CD4-positive, alpha-beta T cell treated with Interleukin-4 for 1 hour (primary cell): ENCODE data around the gene PHF1.

Source experiments
- DNase-seq, 2 donors: peaks; one replicate each; pipeline ENCODE4 v3.0.0-alpha.2; 2020 to 2022

Gene PHF1

GRCh38 chr6:33433001-33433543, 22.3 kb downstream of the PHF1 start:
- DNase-seq, result no peak

GRCh38 chr6:33433544-33434191, 22.9 kb downstream of the PHF1 start:
- DNase-seq, result no peak

DNA sequence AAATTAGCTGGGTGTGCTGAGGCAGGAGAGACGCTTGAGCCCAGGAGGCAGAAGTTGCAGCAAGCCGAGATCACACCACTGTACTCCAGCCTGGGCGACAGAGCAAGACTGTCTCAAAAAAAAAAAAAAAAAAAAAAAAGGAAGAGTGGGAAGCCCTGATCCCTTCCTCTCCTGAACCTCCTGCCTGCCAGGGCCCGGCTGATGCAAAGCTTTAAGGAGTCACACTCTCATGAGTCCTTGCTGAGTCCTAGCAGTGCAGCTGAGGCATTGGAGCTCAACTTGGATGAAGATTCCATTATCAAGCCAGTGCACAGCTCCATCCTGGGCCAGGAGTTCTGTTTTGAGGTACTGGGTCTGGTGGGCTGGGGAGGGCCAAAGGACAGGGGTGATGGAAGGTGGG, 24.1 kb downstream of the PHF1 start:
- no peak for DNase-seq

DNA sequence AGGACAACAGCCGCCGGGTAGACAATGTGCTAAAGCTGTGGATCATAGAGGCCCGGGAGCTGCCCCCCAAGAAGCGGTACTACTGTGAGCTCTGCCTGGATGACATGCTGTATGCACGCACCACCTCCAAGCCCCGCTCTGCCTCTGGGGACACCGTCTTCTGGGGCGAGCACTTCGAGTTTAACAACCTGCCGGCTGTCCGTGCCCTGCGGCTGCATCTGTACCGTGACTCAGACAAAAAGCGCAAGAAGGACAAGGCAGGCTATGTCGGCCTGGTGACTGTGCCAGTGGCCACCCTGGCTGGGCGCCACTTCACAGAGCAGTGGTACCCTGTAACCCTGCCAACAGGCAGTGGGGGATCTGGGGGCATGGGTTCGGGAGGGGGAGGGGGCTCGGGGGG, 26.9 kb downstream of the PHF1 start:
- DNase-seq, result no peak

DNA sequence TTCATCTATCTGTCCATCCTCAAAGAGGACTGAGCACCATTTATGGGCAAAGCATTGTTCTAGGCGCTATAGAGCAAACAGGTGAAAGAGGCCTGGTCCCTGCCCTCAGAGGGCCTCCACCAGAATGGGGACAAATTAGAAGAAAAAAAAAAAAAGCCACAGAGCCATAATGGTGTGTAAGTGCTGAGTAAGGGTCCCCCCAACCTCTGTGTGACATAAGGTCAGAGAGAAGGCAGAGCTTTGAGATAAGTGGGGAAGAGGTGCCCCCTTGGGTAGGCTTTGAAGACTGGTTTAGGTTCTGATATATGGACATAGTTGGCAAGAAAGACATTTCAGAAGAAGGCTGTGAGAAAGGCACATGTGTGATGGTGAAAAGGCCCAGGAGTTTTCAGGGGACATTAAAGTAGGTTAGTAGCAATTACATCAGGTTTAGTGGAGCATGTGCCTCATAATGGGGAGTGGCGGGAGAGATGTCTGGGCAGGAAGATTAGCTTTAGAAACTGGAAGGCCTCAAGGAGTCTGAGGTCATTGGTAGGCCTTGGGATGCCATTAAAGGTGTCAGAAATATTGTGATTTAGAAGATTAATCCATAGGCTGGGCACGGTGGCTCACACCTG, 28.3 kb downstream of the PHF1 start:
- DNase-seq, result no peak

DNA sequence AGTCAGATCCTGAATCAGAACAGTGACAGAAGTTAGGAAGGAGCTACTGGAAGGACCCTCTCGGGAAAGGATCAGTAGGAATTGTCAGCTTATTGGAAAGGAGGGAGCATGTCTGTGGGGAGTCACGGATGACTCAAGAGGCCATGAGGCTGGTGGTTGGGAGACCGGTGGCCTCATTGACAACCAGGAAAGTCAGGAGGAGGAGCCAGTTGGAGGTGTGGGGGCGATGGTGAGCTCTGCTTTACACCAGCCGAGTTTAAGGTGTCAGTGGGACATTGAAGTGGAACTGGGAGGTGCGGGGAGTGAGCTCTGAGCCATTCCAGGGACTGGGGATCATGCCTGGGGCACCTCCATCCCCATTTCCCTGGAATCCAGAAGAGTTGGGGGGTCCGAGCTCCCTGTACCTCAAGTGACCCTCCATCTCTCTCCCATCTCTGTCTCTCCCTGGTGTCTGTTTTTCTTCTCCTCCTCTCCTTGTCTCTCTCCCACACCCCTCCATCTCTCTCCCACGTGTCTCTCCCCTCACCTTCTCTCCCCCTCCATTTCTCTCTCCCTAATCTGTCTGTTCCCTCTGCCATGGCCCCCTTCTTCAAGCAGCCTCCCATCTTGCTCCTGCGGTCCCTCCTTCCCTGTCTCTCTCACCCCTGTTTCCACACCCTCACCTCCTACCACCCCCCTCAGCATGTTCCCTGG, 29.3 kb downstream of the PHF1 start:
- no peak for DNase-seq

GRCh38 chr6:33440649-33441309, 30.0 kb downstream of the PHF1 start:
- DNase-seq, result no peak

DNA sequence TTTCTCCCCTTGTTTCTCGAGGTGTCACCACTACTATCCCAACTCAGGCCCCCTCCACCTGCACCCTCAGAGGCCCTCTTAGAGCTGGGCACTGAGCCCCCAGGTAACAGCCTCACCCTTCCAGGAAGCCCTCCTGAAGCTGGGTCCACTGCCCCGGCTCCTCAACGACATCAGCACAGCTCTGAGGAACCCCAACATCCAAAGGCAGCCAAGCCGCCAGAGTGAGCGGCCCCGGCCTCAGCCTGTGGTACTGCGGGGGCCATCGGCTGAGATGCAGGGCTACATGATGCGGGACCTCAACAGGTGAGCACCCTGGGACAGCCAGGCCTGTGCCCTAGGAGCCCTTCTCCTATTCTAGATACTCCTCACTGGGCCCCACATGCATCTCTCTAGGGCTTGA, 30.6 kb downstream of the PHF1 start:
- no peak for DNase-seq

DNA sequence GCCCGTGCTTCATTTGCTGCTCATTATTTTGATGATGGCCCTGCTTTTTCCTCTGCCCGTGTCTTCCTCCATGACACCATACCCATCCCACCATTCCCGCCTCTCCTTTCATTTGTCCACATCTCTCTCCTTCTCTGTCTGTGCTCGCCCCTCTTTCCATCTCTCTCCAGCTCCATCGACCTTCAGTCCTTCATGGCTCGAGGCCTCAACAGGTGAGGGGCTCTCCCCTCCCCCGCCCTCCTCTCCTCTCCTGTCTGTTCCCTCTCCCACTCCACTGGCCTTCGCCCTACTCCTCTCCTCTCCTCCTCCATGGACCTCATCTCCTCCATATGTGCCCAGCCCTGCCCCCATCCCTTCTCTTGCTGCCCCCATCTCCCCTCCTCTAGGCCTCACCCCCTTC, 31.5 kb downstream of the PHF1 start:
- DNase-seq, result no peak

GRCh38 chr6:33443025-33443424, 32.2 kb downstream of the PHF1 start:
- DNase-seq, result no peak

DNA sequence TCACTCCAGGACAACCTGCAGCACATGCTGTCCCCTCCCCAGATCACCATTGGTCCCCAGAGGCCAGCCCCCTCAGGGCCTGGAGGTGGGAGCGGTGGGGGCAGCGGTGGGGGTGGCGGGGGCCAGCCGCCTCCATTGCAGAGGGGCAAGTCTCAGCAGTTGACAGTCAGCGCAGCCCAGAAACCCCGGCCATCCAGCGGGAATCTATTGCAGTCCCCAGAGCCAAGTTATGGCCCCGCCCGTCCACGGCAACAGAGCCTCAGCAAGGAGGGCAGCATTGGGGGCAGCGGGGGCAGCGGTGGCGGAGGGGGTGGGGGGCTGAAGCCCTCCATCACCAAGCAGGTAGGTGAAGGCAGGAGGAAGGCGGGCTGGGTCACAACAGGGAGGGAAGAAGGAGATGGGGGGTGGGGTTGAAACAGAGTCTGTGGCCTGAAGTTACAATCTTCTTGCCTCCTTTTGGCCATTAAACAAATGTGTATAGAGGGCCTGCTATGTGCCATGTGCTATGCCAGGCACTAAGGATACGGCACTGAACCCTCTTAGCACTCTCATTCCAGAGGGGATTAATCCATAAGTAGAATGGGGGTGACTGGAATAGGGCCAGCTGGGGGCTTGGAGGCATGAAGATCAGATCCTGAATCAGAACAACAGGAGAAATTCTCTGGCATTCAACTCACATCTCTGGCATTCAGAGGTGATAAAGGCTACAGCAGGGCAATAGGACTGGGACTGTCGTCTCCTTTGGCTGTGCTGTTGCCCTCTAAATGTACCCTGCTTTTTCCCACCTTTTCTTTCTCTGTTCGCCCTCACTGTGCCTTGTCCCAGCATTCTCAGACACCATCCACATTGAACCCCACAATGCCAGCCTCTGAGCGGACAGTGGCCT, 33.0 kb downstream of the PHF1 start:
- no peak for DNase-seq

GRCh38 chr6:33445119-33445603, 34.3 kb downstream of the PHF1 start:
- no peak for DNase-seq

DNA sequence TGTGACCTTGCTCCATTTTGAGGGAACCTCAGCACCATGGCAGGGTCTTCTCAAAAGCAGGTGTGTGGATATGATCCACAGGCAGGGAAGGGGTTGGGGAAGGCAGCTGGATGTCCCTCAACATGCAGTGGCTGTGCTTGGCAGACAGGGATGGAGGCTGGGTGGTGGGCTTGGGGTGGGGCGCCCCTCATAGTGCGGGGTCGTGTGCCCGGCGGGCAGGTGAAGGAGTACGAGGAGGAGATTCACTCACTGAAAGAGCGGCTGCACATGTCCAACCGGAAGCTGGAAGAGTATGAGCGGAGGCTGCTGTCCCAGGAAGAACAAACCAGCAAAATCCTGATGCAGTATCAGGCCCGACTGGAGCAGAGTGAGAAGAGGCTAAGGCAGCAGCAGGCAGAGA, 35.5 kb downstream of the PHF1 start:
- DNase-seq, result no peak

DNA sequence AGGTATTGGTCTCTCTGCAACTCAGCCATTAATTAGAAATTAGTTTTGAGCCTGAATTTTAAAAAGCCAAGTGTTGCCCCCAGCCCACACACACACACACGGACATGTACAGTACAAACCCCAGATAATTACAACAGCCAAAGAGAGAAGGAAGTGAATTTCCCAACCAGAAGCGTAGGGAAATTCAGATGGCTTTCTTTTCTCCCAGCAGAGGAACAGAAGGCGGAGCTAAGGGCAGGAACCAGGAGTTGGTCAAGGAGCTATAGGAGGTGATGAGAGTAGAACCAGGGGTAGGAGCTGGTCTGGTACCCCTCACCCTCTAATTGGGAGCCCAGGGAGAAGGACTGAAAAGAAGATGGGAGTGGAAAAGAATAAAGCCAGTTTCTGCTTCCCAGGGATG, 39.6 kb downstream of the PHF1 start:
- DNase-seq, result no peak

DNA sequence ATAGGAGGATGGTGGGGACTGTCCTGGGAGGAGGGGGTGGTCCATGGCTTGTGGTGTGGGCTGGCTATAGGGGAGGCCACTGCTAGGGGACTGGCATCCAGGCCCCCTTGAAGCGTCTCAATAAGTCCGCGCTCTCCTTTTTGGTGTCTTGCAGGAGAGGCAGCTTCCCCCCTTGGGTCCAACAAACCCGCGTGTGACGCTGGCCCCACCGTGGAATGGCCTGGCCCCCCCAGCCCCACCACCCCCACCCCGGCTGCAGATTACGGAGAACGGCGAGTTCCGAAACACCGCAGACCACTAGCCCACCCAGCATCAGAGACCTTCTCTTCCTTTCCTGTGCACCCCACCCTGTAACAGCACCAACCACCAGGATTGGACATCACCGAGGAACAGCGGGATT, 40.8 kb downstream of the PHF1 start:
- no peak for DNase-seq

DNA sequence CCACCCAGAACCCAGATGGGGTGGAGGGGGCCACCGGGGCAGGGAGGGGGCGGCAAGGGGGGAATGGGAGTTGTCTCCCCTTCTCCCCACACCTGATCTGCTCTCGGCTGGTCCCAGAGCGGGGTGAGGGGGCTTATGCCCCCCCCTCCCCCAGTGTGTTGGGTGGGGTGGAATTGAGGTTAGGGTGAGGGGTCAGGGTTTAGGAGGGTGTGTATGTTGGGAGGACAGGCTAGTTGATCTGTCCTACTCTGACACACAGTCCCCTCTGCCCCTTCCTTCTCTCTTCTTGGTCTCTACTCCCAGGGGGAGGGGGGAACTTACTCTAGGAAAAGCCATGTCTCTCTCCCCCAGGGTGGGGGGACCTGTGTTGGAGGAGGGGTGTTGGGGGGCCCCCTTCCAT, 41.7 kb downstream of the PHF1 start:
- DNase-seq, result no peak

DNA sequence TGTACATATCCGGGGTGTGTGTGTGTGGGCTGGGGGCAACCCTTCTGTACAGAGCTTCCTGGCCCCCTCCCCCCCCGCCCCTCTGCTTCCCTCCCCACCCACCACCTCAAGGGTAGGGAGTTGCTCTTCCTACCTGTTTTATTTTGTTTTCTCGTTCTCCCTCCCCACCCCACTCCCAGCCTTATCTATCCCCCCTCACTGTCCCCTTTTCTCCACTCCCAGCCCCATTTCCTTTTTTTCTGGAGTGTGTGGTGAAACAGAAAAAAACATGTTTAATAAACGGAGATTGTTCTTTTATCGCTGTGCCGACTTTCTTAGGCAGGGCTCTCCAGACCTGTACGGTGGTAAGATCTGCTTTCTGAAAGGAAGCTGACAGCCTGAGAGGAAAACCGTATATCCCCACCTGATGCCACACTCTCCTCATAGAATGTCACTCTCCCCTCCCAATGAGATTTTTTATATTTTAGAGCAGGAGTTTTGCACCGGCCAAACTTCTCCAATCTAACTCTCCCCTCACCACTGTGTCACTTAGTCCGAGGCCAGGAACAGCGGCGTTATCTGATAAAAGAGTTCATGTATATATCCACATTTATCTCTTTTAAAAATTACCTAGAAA, 42.7 kb downstream of the PHF1 start:
- peak in 1 of 2 donors; percentile 13 for DNase-seq

- DNase-seq, result peak; percentile 96 to 97
Measured at GRCh38 chr6:33454009-33454946, 43.5 kb downstream of the PHF1 start, which contains the start of gene ZBTB9. TSS of gene ZBTB9 (plus strand) at chr6:33454576. CDS start at chr6:33455101, 525 bp downstream.

DNA sequence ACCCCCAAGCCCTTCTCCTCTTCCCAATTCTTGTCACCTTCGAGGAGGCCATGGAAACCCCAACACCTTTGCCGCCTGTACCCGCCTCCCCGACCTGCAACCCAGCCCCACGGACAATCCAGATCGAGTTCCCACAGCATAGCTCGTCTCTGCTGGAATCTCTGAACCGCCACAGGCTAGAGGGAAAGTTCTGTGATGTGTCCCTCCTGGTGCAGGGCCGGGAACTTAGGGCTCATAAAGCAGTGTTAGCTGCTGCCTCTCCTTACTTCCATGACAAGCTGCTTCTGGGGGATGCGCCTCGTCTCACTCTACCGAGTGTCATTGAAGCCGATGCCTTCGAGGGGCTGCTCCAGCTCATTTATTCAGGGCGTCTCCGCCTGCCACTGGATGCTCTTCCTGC, 44.2 kb downstream of the PHF1 start:
- no peak for DNase-seq

- DNase-seq, result no peak
Measured at GRCh38 chr6:33456156-33456555, 45.3 kb downstream of the PHF1 start.

GRCh38 chr6:33458676-33459075, 47.9 kb downstream of the PHF1 start:
- no peak for DNase-seq
